Esophagus muscularis mucosa (tissue), 4 donors: ENCODE data around the gene UQCC2. TPM values are rescaled to one million over a fixed set of nuclear protein-coding genes. Genes with fewer than 3 reads are reported as not detected.

Experiments used
- DNase-seq: peaks from one replicate; pipeline ENCODE4 v3.0.0-alpha.2; 2017; ENCODE audit errors: extremely low spot score
- H3K27ac ChIP-seq, 4 donors: fragments of 200-600 bp; sonication (generic); replicated peaks in 1 of 4; 1 replicate in 3 of 4; 2 replicates in 1 of 4; pipeline ENCODE4 v1.5.1; 2016 to 2019; ENCODE audit warnings: mild to moderate bottlenecking in 1 of 4
- H3K27me3 ChIP-seq, 4 donors: fragments of 200-600 bp; sonication (generic); one replicate each; pipeline versions ENCODE4 v1.5.1 to v1.6.0; 2016 to 2019
- H3K36me3 ChIP-seq, 4 donors: fragments of 200-600 bp; sonication (generic); one replicate each; pipeline ENCODE4 v1.5.1; 2016 to 2019
- H3K4me1 ChIP-seq, 4 donors: fragments of 200-600 bp; sonication (generic); one replicate each; pipeline ENCODE4 v1.5.1; 2016 to 2019
- H3K4me3 ChIP-seq, 4 donors: fragments of 200-600 bp; sonication (generic); 1 replicate in 2 of 4; 2 replicates in 2 of 4; pipeline ENCODE4 v1.5.1; 2016 to 2019; ENCODE audit warnings: mild to moderate bottlenecking in 4 of 4, moderate library complexity in 1 of 4
- H3K9me3 ChIP-seq, 4 donors: fragments of 200-600 bp; sonication (generic); 1 replicate in 3 of 4; 2 replicates in 1 of 4; pipeline ENCODE4 v1.5.1; 2016 to 2019
- CTCF ChIP-seq, 3 experiments: fragments of 200-600 bp in 2 of 3; fragments of 450-650 bp in 1 of 3; sonication (generic) in 2 of 3; IDR thresholded peaks; one replicate each; pipeline ENCODE4 v1.5.1; 2017 to 2019; ENCODE audit warnings: antibody characterized with exemption in 3 of 3, mild to moderate bottlenecking in 2 of 3, moderate library complexity in 1 of 3
- EP300 ChIP-seq: sonication (generic); formaldehyde crosslinking; IDR thresholded peaks from one replicate; pipeline ENCODE4 v1.6.1; 2017; ENCODE audit warnings: antibody characterized with exemption
- POLR2A ChIP-seq: fragments of 450-650 bp; IDR thresholded peaks from one replicate; pipeline ENCODE4 v1.6.1; 2017; ENCODE audit warnings: antibody characterized with exemption, moderate library complexity, mild to moderate bottlenecking, low read depth
- POLR2AphosphoS5 ChIP-seq, 2 donors: sonication (generic); formaldehyde crosslinking; IDR thresholded peaks; one replicate each; pipeline ENCODE4 v1.6.1; 2017; ENCODE audit warnings: antibody characterized with exemption in 2 of 2
- WGBS: methylation state at CpG from one replicate; pipeline ENCODE4 v1.1.5; 2018; 5-methylcytosine and 5-hydroxymethylcytosine counted together
- intact Hi-C: fragments of 100-400 bp; cut with DNase I; formaldehyde crosslinking; loops from one replicate; pipeline ENCODE4 v1.15.1; 2023
- total RNA-seq, 4 donors: library from RNA; depleted of rRNA; stranded (reverse); fragments of >200 nt; gene quantifications; one replicate each; pipeline versions ENCODE4 v1.1.0 to v1.2.1, GENCODE V29; 2016

The UQCC2 gene
- total RNA-seq, 4 donors from 2014 or later, result 9.4 to 22.2 (median 14.7) TPM

GRCh38 chr6:33679761-33680160 lies 31.7 kb downstream of the UQCC2 start:
- Histone ChIP-seq H3K4me1 (peaks cover 0 to 6% (median 0%) of the 10 kb centered on the region in 4 donors), H3K27me3 (peaks cover 0 to 31% (median 1%) of the 10 kb centered on the region in 4 donors), H3K9me3 (no peaks in the 10 kb centered on the region), H3K27ac (no peak overlapping the region), H3K4me3 (no peak overlapping the region), H3K36me3 (peaks cover 9 to 96% (median 83%) of the 10 kb centered on the region in 4 donors)
- no peak for DNase-seq
- 90% methylated on average over 18 of the region's 20 CpGs for WGBS
- intact Hi-C loops, result no loop called here
- TF ChIP-seq POLR2A, result no peak
- no peak for TF ChIP-seq POLR2AphosphoS5 (IDR thresholded peaks at IDR 0.05)
- TF ChIP-seq CTCF (IDR thresholded peaks at IDR 0.05), result no peak
- TF ChIP-seq EP300, result no peak

- Histone ChIP-seq H3K4me1 (peaks cover 0 to 6% (median 0%) of the 10 kb centered on the region in 4 donors), H3K4me3 (no peak overlapping the region), H3K9me3 (no peaks in the 10 kb centered on the region), H3K27ac (no peak overlapping the region), H3K27me3 (peaks cover 0 to 33% (median 1%) of the 10 kb centered on the region in 4 donors), H3K36me3 (peaks cover 9 to 95% (median 80%) of the 10 kb centered on the region in 4 donors)
- WGBS, result 84% methylated on average over 12 of the region's 12 CpGs
- intact Hi-C loops, result no loop called here
- DNase-seq, result no peak
- TF ChIP-seq CTCF (IDR thresholded peaks at IDR 0.05), result no peak
- no peak for TF ChIP-seq POLR2A
- TF ChIP-seq EP300, result no peak
- TF ChIP-seq POLR2AphosphoS5 (IDR thresholded peaks at IDR 0.05), result no peak
Observed at GRCh38 chr6:33678932-33679490, 32.5 kb downstream of the UQCC2 start.

- no peak for TF ChIP-seq POLR2A
- no peak for TF ChIP-seq POLR2AphosphoS5 (IDR thresholded peaks at IDR 0.05)
- no peak for TF ChIP-seq CTCF (IDR thresholded peaks at IDR 0.05)
- intact Hi-C loops, result no loop called here
- peaks cover 8 to 95% (median 78%) of the 10 kb centered on the region in 4 donors for H3K36me3 ChIP-seq
- peaks cover 0 to 39% (median 1%) of the 10 kb centered on the region in 4 donors for H3K27me3 ChIP-seq
- no peak overlapping the region for H3K27ac ChIP-seq
- peaks cover 0 to 6% (median under 1%) of the 10 kb centered on the region in 4 donors for H3K4me1 ChIP-seq
- no peak overlapping the region for H3K4me3 ChIP-seq
- H3K9me3 ChIP-seq, result no peaks in the 10 kb centered on the region
- DNase-seq, result no peak
- WGBS, result 87% methylated on average over 16 of the region's 24 CpGs
Observed at GRCh38 chr6:33678233-33678931, 33.1 kb downstream of the UQCC2 start.

- 95% methylated on average over 2 of the region's 2 CpGs for WGBS
- no peak overlapping the region for H3K4me3 ChIP-seq
- intact Hi-C loops, result no loop called here
Observed at GRCh38 chr6:33677689-33678088, 33.8 kb downstream of the UQCC2 start.

More at GRCh38 chr6:33677689-33678088, 33.8 kb downstream of the UQCC2 start:
- DNase-seq, result no peak
- Histone ChIP-seq H3K4me1 (peaks cover 0 to 8% (median 7%) of the 10 kb centered on the region in 4 donors), H3K9me3 (no peaks in the 10 kb centered on the region), H3K27ac (no peak overlapping the region), H3K27me3 (peaks cover 0 to 41% (median 1%) of the 10 kb centered on the region in 4 donors), H3K36me3 (peaks cover 4 to 93% (median 72%) of the 10 kb centered on the region in 4 donors)
- no peak for TF ChIP-seq CTCF (IDR thresholded peaks at IDR 0.05)
- no peak for TF ChIP-seq POLR2A
- no peak for TF ChIP-seq POLR2AphosphoS5 (IDR thresholded peaks at IDR 0.05)
- TF ChIP-seq EP300, result no peak
